Activated CD8-positive, alpha-beta memory T cell treated with anti-CD3 and anti-CD28 coated beads for 4 hours (primary cell): Measurements from ENCODE around the gene NDFIP1.
A peak's percentile ranks its signal among the peaks of the same experiment; 100 is the strongest.
"Not testable (repeated sequence)": the region's sequence is repeated elsewhere in the genome, so short reads cannot be mapped to it uniquely, and the experiment has no call there.

Experiments used
- DNase-seq, 2 donors: peaks; one replicate each; pipeline ENCODE4 v3.0.0-alpha.2; 2020; ENCODE audit warnings: low read depth in 2 of 2

NDFIP1 gene

GRCh38 chr5:142108432-142109330, at the start of gene NDFIP1:
TSS of gene NDFIP1 (plus strand) at chr5:142108779. CDS start at chr5:142108975, 196 bp downstream.
- DNase-seq = peak; percentile 65 to 68

GRCh38 chr5:142059304-142059940, 49.2 kb upstream of the NDFIP1 start:
- DNase-seq = no peak

GRCh38 chr5:142063376-142063775, 45.2 kb upstream of the NDFIP1 start:
- DNase-seq = no peak

GRCh38 chr5:142063878-142064331, 44.7 kb upstream of the NDFIP1 start:
- peak in 1 of 2 donors; percentile 9 for DNase-seq

GRCh38 chr5:142065273-142065672, 43.3 kb upstream of the NDFIP1 start:
- DNase-seq = no peak

- DNase-seq = no peak
Observed at GRCh38 chr5:142069606-142070399, 38.8 kb upstream of the NDFIP1 start.

- no peak for DNase-seq
Observed at GRCh38 chr5:142070734-142071133, 37.8 kb upstream of the NDFIP1 start.

- DNase-seq = no peak
Observed at GRCh38 chr5:142072488-142072887, 36.1 kb upstream of the NDFIP1 start.

GRCh38 chr5:142073362-142073988, 35.1 kb upstream of the NDFIP1 start:
- no peak for DNase-seq

- no peak for DNase-seq
Observed at GRCh38 chr5:142074006-142074405, 34.6 kb upstream of the NDFIP1 start.

- DNase-seq = no peak
Observed at GRCh38 chr5:142078221-142078620, 30.4 kb upstream of the NDFIP1 start.

- DNase-seq = no peak
Observed at GRCh38 chr5:142078706-142079105, 29.9 kb upstream of the NDFIP1 start.

- no peak for DNase-seq
Observed at GRCh38 chr5:142079306-142079721, 29.3 kb upstream of the NDFIP1 start.

- no peak for DNase-seq
Observed at GRCh38 chr5:142080248-142080647, 28.3 kb upstream of the NDFIP1 start.

GRCh38 chr5:142082182-142082781, 26.3 kb upstream of the NDFIP1 start:
- DNase-seq = no peak

- no peak for DNase-seq
Observed at GRCh38 chr5:142086229-142086628, 22.4 kb upstream of the NDFIP1 start.

GRCh38 chr5:142086679-142087078, 21.9 kb upstream of the NDFIP1 start:
- no peak for DNase-seq

- DNase-seq = peak in 1 of 2 donors; percentile 38
Observed at GRCh38 chr5:142087920-142088679, 20.5 kb upstream of the NDFIP1 start.

GRCh38 chr5:142088855-142089479, 19.6 kb upstream of the NDFIP1 start:
- not testable (repeated sequence) for DNase-seq

- no peak for DNase-seq
Observed at GRCh38 chr5:142091012-142091411, 17.6 kb upstream of the NDFIP1 start.
